Endothelial cell of umbilical vein (primary cell): ENCODE results near the gene KCTD13. TPM values are rescaled to one million over a fixed set of nuclear protein-coding genes. Genes with fewer than 3 reads are reported as not detected.
A peak's percentile ranks its signal among the peaks of the same experiment; 100 is the strongest.

Experiments used
- Bru-seq: library from RNA; stranded (reverse); fragments of 400-500 nt; gene quantifications from one replicate; lab custom pipeline; 2021; lab: Mats Ljungman, UMichigan
- BruChase-seq, 2 experiments: library from RNA; stranded (reverse); fragments of 400-500 nt; gene quantifications; one replicate each; lab custom pipeline; 2021; lab: Mats Ljungman, UMichigan
- BruUV-seq: library from RNA; stranded (reverse); fragments of 400-500 nt; replicated peaks from 2 replicates; lab custom pipeline; 2021; lab: Mats Ljungman, UMichigan
- CTCF ChIA-PET: fragments of 300-600, 350-600 bp; sonication (Branson Sonifier 250); formaldehyde crosslinking; loops from one replicate; lab custom pipeline; 2021; ENCODE audit warnings: antibody characterized with exemption, inconsistent platforms; lab: Charles Lee
- POLR2A ChIA-PET: fragments of 300-600, 350-600 bp; sonication (Branson Sonifier 250); formaldehyde crosslinking; loops from one replicate; lab custom pipeline; 2021; ENCODE audit warnings: antibody characterized with exemption, inconsistent platforms; lab: Charles Lee
- DNase-seq: peaks from one replicate; pipeline ENCODE4 v3.0.0-alpha.2; 2011; ENCODE audit warnings: low read depth, low spot score
- FAIRE-seq: peaks from 2 replicates; lab custom pipeline; 2011; peaks lifted over from hg19 to GRCh38; lab: Jason Lieb, UNC
- H2AFZ ChIP-seq: 2 replicates; pipeline ENCODE4 v1.6.0; 2012; ENCODE audit warnings: low read depth, low read length, control low read depth, inconsistent platforms
- H3K27ac ChIP-seq: 2 replicates; pipeline ENCODE4 v1.5.1; 2011; ENCODE audit warnings: low read depth, mild to moderate bottlenecking, control low read depth, low read length, moderate library complexity; ENCODE audit not compliant: insufficient read depth
- H3K27me3 ChIP-seq, 2 experiments: 2 replicates each; pipeline versions ENCODE4 v1.6.0 to v1.6.1; 2011; ENCODE audit warnings: low read length in 2 of 2, mixed read lengths in 1 of 2; ENCODE audit not compliant: control insufficient read depth in 2 of 2, insufficient read depth in 2 of 2
- H3K36me3 ChIP-seq, 2 experiments: 2 replicates in 1 of 2; 3 replicates in 1 of 2; pipeline ENCODE4 v1.5.1; 2011; ENCODE audit warnings: low read length in 2 of 2, mild to moderate bottlenecking in 1 of 2, moderate library complexity in 1 of 2; ENCODE audit not compliant: control insufficient read depth in 2 of 2, insufficient read depth in 2 of 2; ENCODE audit errors: extremely low read depth in 1 of 2
- H3K4me1 ChIP-seq: 3 replicates; pipeline ENCODE4 v1.5.1; 2011; ENCODE audit warnings: mild to moderate bottlenecking, low read length; ENCODE audit not compliant: control insufficient read depth, insufficient read depth; ENCODE audit errors: extremely low read depth
- H3K4me2 ChIP-seq: 2 replicates; pipeline ENCODE4 v1.6.1; 2011; ENCODE audit warnings: low read length, control low read depth, mixed read lengths; ENCODE audit not compliant: insufficient read depth
- H3K4me3 ChIP-seq, 3 experiments: fragments of 200-600 bp in 1 of 3; sonication (generic), shearing (Covaris generic) in 1 of 3; replicated peaks in 1 of 3; 2 replicates each; pipeline ENCODE4 v1.5.1; 2011 to 2016; ENCODE audit warnings: control low read depth in 3 of 3, low read length in 3 of 3, mild to moderate bottlenecking in 2 of 3, inconsistent platforms in 1 of 3, low read depth in 1 of 3, moderate library complexity in 1 of 3; ENCODE audit not compliant: insufficient read depth in 1 of 3
- H3K79me2 ChIP-seq: 2 replicates; pipeline ENCODE4 v1.6.0; 2012; ENCODE audit warnings: low read length, inconsistent platforms; ENCODE audit not compliant: control insufficient read depth, insufficient read depth
- H3K9ac ChIP-seq: replicated peaks from 2 replicates; pipeline ENCODE3; 2011; ENCODE audit warnings: low read length, control low read depth; ENCODE audit not compliant: insufficient read depth; ENCODE audit errors: extremely low read depth
- H3K9me1 ChIP-seq: replicated peaks from 3 replicates; pipeline ENCODE4 v1.6.0; 2011; ENCODE audit warnings: mild to moderate bottlenecking, low read length; ENCODE audit not compliant: control insufficient read depth, insufficient read depth; ENCODE audit errors: extremely low read depth
- H3K9me3 ChIP-seq: replicated peaks from 2 replicates; pipeline ENCODE4 v1.5.1; 2012; ENCODE audit warnings: low read length, inconsistent platforms; ENCODE audit not compliant: control insufficient read depth, insufficient read depth
- H4K20me1 ChIP-seq: replicated peaks from 2 replicates; pipeline ENCODE3; 2011; ENCODE audit warnings: mild to moderate bottlenecking, low read length; ENCODE audit not compliant: control insufficient read depth, insufficient read depth; ENCODE audit errors: extremely low read depth
- CTCF ChIP-seq, 2 donors: IDR thresholded peaks; 1 replicate in 1 of 2; 2 replicates in 1 of 2; pipeline ENCODE4 v1.5.1; 2011; ENCODE audit warnings: low read length in 2 of 2, mild to moderate bottlenecking in 2 of 2, moderate library complexity in 2 of 2, control low read depth in 1 of 2, inconsistent platforms in 1 of 2, low read depth in 1 of 2; ENCODE audit not compliant: insufficient read depth in 1 of 2; ENCODE audit errors: extremely low read depth in 1 of 2
- FOS ChIP-seq: IDR thresholded peaks from 2 replicates; pipeline ENCODE4 v1.6.1; 2011; ENCODE audit warnings: mild to moderate bottlenecking, low read length, moderate library complexity, borderline replicate concordance; ENCODE audit not compliant: insufficient read depth
- JUN ChIP-seq: IDR thresholded peaks from 2 replicates; pipeline ENCODE4 v1.6.1; 2011; ENCODE audit warnings: borderline replicate concordance, low read depth; ENCODE audit not compliant: insufficient read length, insufficient read depth
- MAX ChIP-seq: IDR thresholded peaks from 2 replicates; pipeline ENCODE4 v1.6.1; 2011; ENCODE audit not compliant: insufficient read depth, insufficient read length
- POLR2A ChIP-seq: IDR thresholded peaks from 2 replicates; pipeline ENCODE4 v1.6.1; 2012; ENCODE audit warnings: low read depth, mild to moderate bottlenecking, control low read depth, low read length
- POLR2AphosphoS5 ChIP-seq: IDR thresholded peaks from 2 replicates; pipeline ENCODE4 v1.6.1; 2012; ENCODE audit warnings: low read depth, mild to moderate bottlenecking, control low read depth, low read length, moderate library complexity; ENCODE audit not compliant: insufficient read depth
- dilution Hi-C: fragments of 300-500 bp; cut with MboI; formaldehyde crosslinking; loops from one replicate; pipeline ENCODE4 v1.15.0; 2019; ENCODE audit warnings: low sequenced_read_pairs; ENCODE audit not compliant: extremely low pct_ligation_motif_present
- intact Hi-C: fragments of 100-400 bp; cut with micrococcal nuclease; formaldehyde crosslinking; loops from one replicate; pipeline ENCODE4 v1.10.0; 2022
- long read RNA-seq: library from polyadenylated mRNA; stranded (forward); transcript quantifications from one replicate; pipeline ENCODE4 v2.0.0, GENCODE V29; 2021
- polyA minus RNA-seq, 3 experiments: library from RNA; depleted of rRNA, polyadenylated mRNA; stranded (reverse); fragments of >200 nt; gene quantifications; 1 replicate in 1 of 3; 2 replicates in 2 of 3; pipeline ENCODE4 v1.2.3, GENCODE V29; 2011
- polyA plus RNA-seq, 4 experiments: library from polyadenylated mRNA; depleted of rRNA in 3 of 4; stranded (reverse) in 3 of 4; unstranded in 1 of 4; fragments of >200 nt; gene quantifications; 2 replicates each; pipeline versions ENCODE4 v1.2.1 to v1.2.3, GENCODE V29; 2011 to 2012; ENCODE audit warnings: missing spikeins in 1 of 4
- total RNA-seq: library from RNA; stranded (reverse); gene quantifications from 2 replicates; pipeline ENCODE4 v1.2.3, GENCODE V29; 2021

The KCTD13 gene
- total RNA-seq (21.0 and 24.2 TPM in 2 replicates), polyA plus RNA-seq (22.6 and 25.0 TPM in 2 replicates), polyA minus RNA-seq (15.7 and 18.6 TPM in 2 replicates), Bru-seq, nascent RNA (percentile 72 among the genes with signal in this experiment), BruChase-seq, experiment 1, labeled RNA remaining after a 6-hour chase (percentile 82 among the genes with signal in this experiment), BruChase-seq, experiment 2, labeled RNA remaining after a 2-hour chase (percentile 89 among the genes with signal in this experiment)
- 9.5 and 13.7 TPM in 2 replicates for polyA plus RNA-seq (2011; cell fraction: cytosol; rRNA removed)
- 60.5 and 63.1 TPM in 2 replicates for polyA plus RNA-seq (2011; cell fraction: nucleus; rRNA removed)
- 16.8 and 19.8 TPM in 2 replicates for polyA plus RNA-seq (2012)
- polyA minus RNA-seq (2011; cell fraction: cytosol; rRNA and poly(A)+ RNA removed): 5.4 TPM
- 20.5 and 20.7 TPM in 2 replicates for polyA minus RNA-seq (2011; cell fraction: nucleus; rRNA and poly(A)+ RNA removed)
- long read RNA-seq, transcript KCTD13-208 (6 exons, 2,528 nt): major isoform, 27 of 54 reads
- long read RNA-seq, partial matches to known transcripts: 4 of 54 reads
- long read RNA-seq, other reads (novel, unspliced or antisense): 21 of 54 reads

DNA sequence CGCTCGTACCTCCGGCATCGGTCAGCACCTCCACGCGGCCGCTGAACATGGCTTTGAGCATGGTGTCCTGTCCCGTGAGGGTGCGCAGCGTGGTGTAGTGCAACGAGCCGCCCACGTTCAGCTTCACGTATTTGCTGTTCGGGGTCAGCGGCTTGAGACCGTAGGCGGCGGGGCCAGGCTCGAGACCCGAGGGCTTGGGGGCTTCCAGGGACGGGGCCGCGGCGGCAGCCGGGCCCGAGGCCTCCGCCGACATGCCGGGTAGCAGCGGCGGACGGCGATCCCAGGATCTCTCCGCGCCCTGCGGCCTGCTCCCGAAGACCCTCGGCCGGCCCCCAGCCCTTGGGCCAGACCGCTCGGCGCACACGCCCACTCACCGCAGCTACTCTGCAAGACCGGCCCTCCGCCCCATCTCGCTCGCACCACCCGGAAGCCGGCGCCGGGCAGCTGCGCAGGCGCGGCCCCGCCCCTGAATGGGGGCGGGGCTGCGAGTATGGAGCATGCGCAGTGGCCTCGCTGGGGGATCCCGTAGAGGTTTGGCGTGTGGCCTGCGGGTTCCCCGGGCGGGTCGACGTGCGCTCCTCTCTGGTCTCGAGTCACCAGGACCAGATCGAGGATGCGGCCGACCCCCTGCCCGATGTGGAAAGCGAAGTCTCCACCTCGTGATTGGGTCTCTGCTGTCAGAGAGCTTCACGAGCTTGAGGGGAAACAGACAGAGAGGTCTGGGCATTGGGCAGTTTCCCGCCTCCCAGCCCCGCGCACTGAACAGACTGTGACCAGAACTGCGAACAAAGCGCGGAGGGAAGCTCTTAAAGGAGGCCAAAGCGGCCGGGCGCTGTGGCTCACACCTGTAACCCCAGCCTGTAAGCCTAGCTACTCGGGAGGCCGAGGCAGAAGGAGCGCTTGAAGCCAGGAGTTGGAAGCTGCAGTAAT is at the start of gene KCTD13:
Gene KCTD13, minus strand, starts transcription at position 446 of the 930 bp plus-strand sequence. Its CDS starts 193 bp downstream, at position 253.
- H3K4me2 ChIP-seq: peak within 1 kb of the TSS; percentile 96
- peak within 1 kb of the TSS; percentile 19 for H3K27ac ChIP-seq
- intact Hi-C loops: loop anchor here (1.0 to 5.0 kb wide), 2 partner anchors 47 to 104 kb away; partner anchors contain the start of genes MVP and TAOK2
- TF ChIP-seq FOS (no peak), MAX (no peak), CTCF (IDR thresholded peaks at IDR 0.05; ENCODE audit: extremely low read depth in 1 of 2, insufficient read depth in 1 of 2, low read depth in 1 of 2, low read length in 2 of 2) (no peak), POLR2A (peak; percentile 93), JUN (no peak), POLR2AphosphoS5 (peak; percentile 92)
- peak within 1 kb of the TSS; percentile 61 to 78 (median 73) for H3K4me3 ChIP-seq
- no peaks in the 10 kb centered on the region for H3K27me3 ChIP-seq
- peak; percentile 80 for FAIRE-seq
- no peaks in the 10 kb centered on the region for H3K9me3 ChIP-seq
- no peaks in the 10 kb centered on the region for H3K9me1 ChIP-seq
- peaks cover 15% of the 10 kb centered on the region for H3K4me1 ChIP-seq
- ChIA-PET POLR2A (interaction anchor here (0.7 to 1.3 kb wide), 3 partner anchors 15 to 47 kb away, joined by 3 read pairs; partner anchors contain the start of gene TAOK2), CTCF (interaction anchor here (0.6 to 2.5 kb wide), 16 partner anchors 8 to 226 kb away, joined by 3 to 11 read pairs (median 4); partner anchors contain the start of genes ASPHD1, TAOK2 and TMEM219)
- H3K79me2 ChIP-seq: peaks cover 10% of the 10 kb centered on the region
- dilution Hi-C loops: no loop called here
- DNase-seq: peak; percentile 91
- peak within 1 kb of the TSS; percentile 72 for H3K9ac ChIP-seq
- BruUV-seq: TSS peak; percentile 69
- H4K20me1 ChIP-seq: no peaks in the 10 kb centered on the region
- peak within 1 kb of the TSS; percentile 74 for H2AFZ ChIP-seq
- peaks cover 3 to 5% of the 10 kb centered on the region in 2 experiments for H3K36me3 ChIP-seq
